GM15510 (cell line): ENCODE results near the gene GALNT3.

Experiments
- POLR2A ChIP-seq: IDR thresholded peaks from 3 replicates; pipeline ENCODE4 v1.6.1; 2011; ENCODE audit warnings: borderline replicate concordance; ENCODE audit not compliant: insufficient read length; ENCODE audit errors: extremely low read depth

Gene GALNT3

GRCh38 chr2:165778653-165779451 is 15.2 kb downstream of the GALNT3 start:
- TF ChIP-seq POLR2A, result no peak

- TF ChIP-seq POLR2A, result no peak
Observed at GRCh38 chr2:165778187-165778556, 15.9 kb downstream of the GALNT3 start.

GRCh38 chr2:165777522-165778186 is 16.4 kb downstream of the GALNT3 start:
- TF ChIP-seq POLR2A, result no peak

- TF ChIP-seq POLR2A, result no peak
Observed at GRCh38 chr2:165776796-165777195, 17.3 kb downstream of the GALNT3 start.

- no peak for TF ChIP-seq POLR2A
Observed at GRCh38 chr2:165776013-165776412, 18.0 kb downstream of the GALNT3 start.

GRCh38 chr2:165773684-165774083 is 20.4 kb downstream of the GALNT3 start:
- no peak for TF ChIP-seq POLR2A

- no peak for TF ChIP-seq POLR2A
Observed at GRCh38 chr2:165772183-165772582, 21.9 kb downstream of the GALNT3 start.

GRCh38 chr2:165766326-165766927 is 27.6 kb downstream of the GALNT3 start:
- no peak for TF ChIP-seq POLR2A

GRCh38 chr2:165762723-165763122 is 31.3 kb downstream of the GALNT3 start:
- no peak for TF ChIP-seq POLR2A

GRCh38 chr2:165757906-165758675 is 36.0 kb downstream of the GALNT3 start:
- TF ChIP-seq POLR2A, result no peak

- TF ChIP-seq POLR2A, result no peak
Observed at GRCh38 chr2:165746501-165746900, 47.5 kb downstream of the GALNT3 start.

- TF ChIP-seq POLR2A, result no peak
Observed at GRCh38 chr2:165745916-165746315, 48.1 kb downstream of the GALNT3 start.

GRCh38 chr2:165743442-165743841 is 50.6 kb downstream of the GALNT3 start:
- no peak for TF ChIP-seq POLR2A

GRCh38 chr2:165725421-165725820 is 68.6 kb downstream of the GALNT3 start:
- no peak for TF ChIP-seq POLR2A

- TF ChIP-seq POLR2A, result no peak
Observed at GRCh38 chr2:165720511-165720910, 73.5 kb downstream of the GALNT3 start.
